ENCODE results near the gene SCD5. TPM values are rescaled to one million over a fixed set of nuclear protein-coding genes. Genes with fewer than 3 reads are reported as not detected.

SCD5 gene
- total and polyA plus RNA-seq, 2 of the 4 experiments (the other 2 are of a cell fraction): 12.4 to 13.5 TPM

DNA sequence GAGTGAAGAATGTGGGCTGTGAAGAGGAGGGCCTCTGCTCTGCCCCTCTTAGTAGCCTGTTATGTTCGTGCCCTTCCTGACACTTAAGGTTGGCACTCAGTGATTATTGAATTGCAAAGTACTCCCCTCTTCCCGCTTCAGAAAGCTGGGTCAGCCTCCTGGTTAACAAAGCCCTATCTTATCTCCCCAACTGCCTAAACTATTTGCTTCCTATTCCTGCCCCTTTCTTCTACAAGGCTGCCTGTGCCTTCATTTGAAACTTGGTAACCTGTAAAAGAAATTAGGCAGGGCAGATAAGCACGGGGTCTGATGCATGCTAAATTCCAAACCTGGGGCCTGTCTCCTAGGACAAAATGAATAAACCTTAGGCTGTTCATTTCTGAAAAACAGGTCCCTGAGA is 213.7 kb downstream of the SCD5 start:
- Histone ChIP-seq H4K8ac (ENCODE audit: low read depth in 2 of 2, low read length in 2 of 2) (no peak overlapping the region), H3K9me3 (ENCODE audit: control insufficient read depth, insufficient read depth, low read length) (peaks cover 2% of the 10 kb centered on the region; the same call in 1 of the 2 replicates), H2AK5ac (ENCODE audit: low read depth, low read length) (no peak overlapping the region), H4K91ac (ENCODE audit: insufficient read depth, low read depth, low read length) (no peak overlapping the region), H3K36me3 (ENCODE audit: control insufficient read depth, insufficient read depth, low read length) (no peaks in the 10 kb centered on the region), H3K23ac (ENCODE audit: low read depth, low read length) (no peak overlapping the region), H3K79me1 (ENCODE audit: low read depth in 1 of 2, low read length in 2 of 2) (no peaks in the 10 kb centered on the region), H4K20me1 (ENCODE audit: insufficient read depth, low read length) (no peaks in the 10 kb centered on the region), H3K4me1 (ENCODE audit: control insufficient read depth, insufficient read depth, low read length) (no peaks in the 10 kb centered on the region), H3K9me1 (ENCODE audit: insufficient read depth, low read length) (no peaks in the 10 kb centered on the region), H2BK5ac (ENCODE audit: low read depth, low read length, poor library complexity, severe bottlenecking) (no peak overlapping the region), H3K56ac (ENCODE audit: extremely low read depth, insufficient read depth, low read length) (no peak overlapping the region), H2BK15ac (ENCODE audit: low read depth, low read length) (no peak overlapping the region), H2BK120ac (ENCODE audit: low read depth, low read length) (no peak overlapping the region), H3K4ac (ENCODE audit: low read depth, low read length) (no peak overlapping the region), H3K9ac (ENCODE audit: low read depth, low read length) (no peak overlapping the region), H3K27ac (ENCODE audit: insufficient read depth, low read length) (no peak overlapping the region), H4K5ac (ENCODE audit: low read depth, low read length) (no peak overlapping the region), H2BK20ac (ENCODE audit: low read depth, low read length) (no peak overlapping the region), H3K14ac (replicated peaks; ENCODE audit: low read depth, low read length) (no peak overlapping the region), H2AFZ (replicated peaks; ENCODE audit: low read length, poor library complexity) (no peak overlapping the region), H3K27me3 (ENCODE audit: control insufficient read depth, insufficient read depth, low read length) (peaks cover 25% of the 10 kb centered on the region), H3K18ac (ENCODE audit: low read depth, low read length) (no peak overlapping the region), H3K4me3 (ENCODE audit: insufficient read depth, low read depth, low read length) (no peak overlapping the region), H2AK9ac (replicated peaks; ENCODE audit: low read depth, low read length, poor library complexity) (no peak overlapping the region), H3K4me2 (ENCODE audit: low read depth, low read length) (no peak overlapping the region)
- WGBS, 2 experiments (ENCODE audit: extremely low coverage in 2 of 2, insufficient read length in 1 of 2): 70% methylated on average over 2 of the region's 3 CpGs; no CpG with 5 or more reads in 1 of the 2 experiments
- in situ Hi-C loops (cut with MboI; ENCODE audit: low sequenced_read_pairs): no loop called here
- ChIA-PET CTCF (interaction anchor here (0.6 kb wide), 1 partner anchor 22 kb away, joined by 3 read pairs; no protein-coding TSS in a partner anchor), POLR2A (ENCODE audit: unreplicated experiment) (no interaction called here)
- TF ChIP-seq, protein P1, sequence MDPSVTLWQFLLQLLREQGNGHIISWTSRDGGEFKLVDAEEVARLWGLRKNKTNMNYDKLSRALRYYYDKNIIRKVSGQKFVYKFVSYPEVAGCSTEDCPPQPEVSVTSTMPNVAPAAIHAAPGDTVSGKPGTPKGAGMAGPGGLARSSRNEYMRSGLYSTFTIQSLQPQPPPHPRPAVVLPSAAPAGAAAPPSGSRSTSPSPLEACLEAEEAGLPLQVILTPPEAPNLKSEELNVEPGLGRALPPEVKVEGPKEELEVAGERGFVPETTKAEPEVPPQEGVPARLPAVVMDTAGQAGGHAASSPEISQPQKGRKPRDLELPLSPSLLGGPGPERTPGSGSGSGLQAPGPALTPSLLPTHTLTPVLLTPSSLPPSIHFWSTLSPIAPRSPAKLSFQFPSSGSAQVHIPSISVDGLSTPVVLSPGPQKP (IDR thresholded peaks at IDR 0.05; ENCODE audit: borderline replicate concordance, low read depth, low read length): no peak
- BruUV-seq (replicated peaks): no TSS peak
- ATAC-seq (ENCODE audit: low read depth) (no peak), DNase-seq (no peak)
- intact Hi-C loops (cut with micrococcal nuclease): no loop called here
- dilution Hi-C loops (cut with HindIII; ENCODE audit: low sequenced_read_pairs, unreplicated experiment): no loop called here

Measured in IMR-90 (cell line).